ENCODE data around the gene ZNF23.
"Not testable (repeated sequence)": the region's sequence is repeated elsewhere in the genome, so short reads cannot be mapped to it uniquely, and the experiment has no call there.

The ZNF23 gene

GRCh38 chr16:71461686-71462648 lies at the start of gene ZNF23:
Gene ZNF23, minus strand, starts transcription at chr16:71462247. Its CDS starts 5,451 bp downstream, at chr16:71456796.
- Histone ChIP-seq H3K27ac (ENCODE audit: low read depth, low read length) (peak within 1 kb of the TSS; percentile 91), H3K4me3 (ENCODE audit: low read length) (peak within 1 kb of the TSS; percentile 99), H3K27me3 (ENCODE audit: control insufficient read depth, insufficient read depth, low read length) (no peaks in the 10 kb centered on the region), H3K4me1 (ENCODE audit: control insufficient read depth, insufficient read depth, low read length) (peaks cover 6% of the 10 kb centered on the region), H3K36me3 (ENCODE audit: control insufficient read depth, insufficient read depth, low read length) (no peaks in the 10 kb centered on the region), H3K9ac (ENCODE audit: low read length) (peak within 1 kb of the TSS; percentile 96)

- Histone ChIP-seq H3K9ac (ENCODE audit: low read length) (no peak overlapping the region), H3K4me1 (ENCODE audit: control insufficient read depth, insufficient read depth, low read length) (no peaks in the 10 kb centered on the region), H3K4me3 (ENCODE audit: low read length) (no peak overlapping the region), H3K27ac (ENCODE audit: low read depth, low read length) (no peak overlapping the region), H3K36me3 (ENCODE audit: control insufficient read depth, insufficient read depth, low read length) (no peaks in the 10 kb centered on the region), H3K27me3 (ENCODE audit: control insufficient read depth, insufficient read depth, low read length) (no peaks in the 10 kb centered on the region)
Observed at GRCh38 chr16:71507061-71507460, 45.0 kb upstream of the ZNF23 start.

GRCh38 chr16:71504901-71505300 lies 42.9 kb upstream of the ZNF23 start:
- no peak overlapping the region for H3K4me3 ChIP-seq (ENCODE audit: low read length)
- H3K27me3 ChIP-seq (ENCODE audit: control insufficient read depth, insufficient read depth, low read length): no peaks in the 10 kb centered on the region
- no peaks in the 10 kb centered on the region for H3K36me3 ChIP-seq (ENCODE audit: control insufficient read depth, insufficient read depth, low read length)
- no peak overlapping the region for H3K27ac ChIP-seq (ENCODE audit: low read depth, low read length)
- no peak overlapping the region for H3K9ac ChIP-seq (ENCODE audit: low read length)
- no peaks in the 10 kb centered on the region for H3K4me1 ChIP-seq (ENCODE audit: control insufficient read depth, insufficient read depth, low read length)

- H3K27me3 ChIP-seq (ENCODE audit: control insufficient read depth, insufficient read depth, low read length); H3K4me1 ChIP-seq (ENCODE audit: control insufficient read depth, insufficient read depth, low read length); H3K27ac ChIP-seq (ENCODE audit: low read depth, low read length); H3K4me3 ChIP-seq (ENCODE audit: low read length); H3K36me3 ChIP-seq (ENCODE audit: control insufficient read depth, insufficient read depth, low read length); H3K9ac ChIP-seq (ENCODE audit: low read length): not testable (repeated sequence)
Observed at GRCh38 chr16:71504051-71504450, 42.0 kb upstream of the ZNF23 start.

GRCh38 chr16:71501547-71501946 lies 39.5 kb upstream of the ZNF23 start:
- Histone ChIP-seq H3K4me3 (ENCODE audit: low read length) (no peak overlapping the region), H3K9ac (ENCODE audit: low read length) (no peak overlapping the region), H3K4me1 (ENCODE audit: control insufficient read depth, insufficient read depth, low read length) (no peaks in the 10 kb centered on the region), H3K27ac (ENCODE audit: low read depth, low read length) (no peak overlapping the region), H3K27me3 (ENCODE audit: control insufficient read depth, insufficient read depth, low read length) (no peaks in the 10 kb centered on the region), H3K36me3 (ENCODE audit: control insufficient read depth, insufficient read depth, low read length) (no peaks in the 10 kb centered on the region)

GRCh38 chr16:71500964-71501363 lies 38.9 kb upstream of the ZNF23 start:
- no peak overlapping the region for H3K27ac ChIP-seq (ENCODE audit: low read depth, low read length)

GRCh38 chr16:71499775-71500364 lies 37.8 kb upstream of the ZNF23 start:
- H3K4me3 ChIP-seq (ENCODE audit: low read length): no peak overlapping the region
- no peaks in the 10 kb centered on the region for H3K27me3 ChIP-seq (ENCODE audit: control insufficient read depth, insufficient read depth, low read length)
- H3K36me3 ChIP-seq (ENCODE audit: control insufficient read depth, insufficient read depth, low read length): no peaks in the 10 kb centered on the region
- no peak overlapping the region for H3K9ac ChIP-seq (ENCODE audit: low read length)
- H3K27ac ChIP-seq (ENCODE audit: low read depth, low read length): no peak overlapping the region
- H3K4me1 ChIP-seq (ENCODE audit: control insufficient read depth, insufficient read depth, low read length): no peaks in the 10 kb centered on the region

More at GRCh38 chr16:71500964-71501363, 38.9 kb upstream of the ZNF23 start:
- no peaks in the 10 kb centered on the region for H3K36me3 ChIP-seq (ENCODE audit: control insufficient read depth, insufficient read depth, low read length)
- H3K4me3 ChIP-seq (ENCODE audit: low read length): no peak overlapping the region
- H3K27me3 ChIP-seq (ENCODE audit: control insufficient read depth, insufficient read depth, low read length): no peaks in the 10 kb centered on the region
- H3K4me1 ChIP-seq (ENCODE audit: control insufficient read depth, insufficient read depth, low read length): no peaks in the 10 kb centered on the region
- no peak overlapping the region for H3K9ac ChIP-seq (ENCODE audit: low read length)

- Histone ChIP-seq H3K27ac (ENCODE audit: low read depth, low read length) (no peak overlapping the region), H3K4me1 (ENCODE audit: control insufficient read depth, insufficient read depth, low read length) (no peaks in the 10 kb centered on the region), H3K9ac (ENCODE audit: low read length) (no peak overlapping the region), H3K36me3 (ENCODE audit: control insufficient read depth, insufficient read depth, low read length) (no peaks in the 10 kb centered on the region), H3K27me3 (ENCODE audit: control insufficient read depth, insufficient read depth, low read length) (no peaks in the 10 kb centered on the region), H3K4me3 (ENCODE audit: low read length) (no peak overlapping the region)
Observed at GRCh38 chr16:71498031-71498430, 36.0 kb upstream of the ZNF23 start.

- Histone ChIP-seq H3K27ac (ENCODE audit: low read depth, low read length) (no peak overlapping the region), H3K4me3 (ENCODE audit: low read length) (no peak overlapping the region), H3K4me1 (ENCODE audit: control insufficient read depth, insufficient read depth, low read length) (no peaks in the 10 kb centered on the region), H3K9ac (ENCODE audit: low read length) (no peak overlapping the region), H3K27me3 (ENCODE audit: control insufficient read depth, insufficient read depth, low read length) (no peaks in the 10 kb centered on the region), H3K36me3 (ENCODE audit: control insufficient read depth, insufficient read depth, low read length) (no peaks in the 10 kb centered on the region)
Observed at GRCh38 chr16:71493213-71493612, 31.2 kb upstream of the ZNF23 start.

- H3K27me3 ChIP-seq (ENCODE audit: control insufficient read depth, insufficient read depth, low read length): no peaks in the 10 kb centered on the region
- H3K4me3 ChIP-seq (ENCODE audit: low read length): no peak overlapping the region
- no peak overlapping the region for H3K9ac ChIP-seq (ENCODE audit: low read length)
- H3K27ac ChIP-seq (ENCODE audit: low read depth, low read length): no peak overlapping the region
- no peaks in the 10 kb centered on the region for H3K4me1 ChIP-seq (ENCODE audit: control insufficient read depth, insufficient read depth, low read length)
- H3K36me3 ChIP-seq (ENCODE audit: control insufficient read depth, insufficient read depth, low read length): no peaks in the 10 kb centered on the region
Observed at GRCh38 chr16:71492786-71493185, 30.7 kb upstream of the ZNF23 start.

GRCh38 chr16:71491054-71491453 lies 29.0 kb upstream of the ZNF23 start:
- H3K9ac ChIP-seq (ENCODE audit: low read length): no peak overlapping the region
- no peaks in the 10 kb centered on the region for H3K27me3 ChIP-seq (ENCODE audit: control insufficient read depth, insufficient read depth, low read length)
- no peak overlapping the region for H3K4me3 ChIP-seq (ENCODE audit: low read length)
- no peaks in the 10 kb centered on the region for H3K36me3 ChIP-seq (ENCODE audit: control insufficient read depth, insufficient read depth, low read length)
- H3K4me1 ChIP-seq (ENCODE audit: control insufficient read depth, insufficient read depth, low read length): no peaks in the 10 kb centered on the region
- H3K27ac ChIP-seq (ENCODE audit: low read depth, low read length): no peak overlapping the region

GRCh38 chr16:71490361-71490760 lies 28.3 kb upstream of the ZNF23 start:
- Histone ChIP-seq H3K27me3 (ENCODE audit: control insufficient read depth, insufficient read depth, low read length) (no peaks in the 10 kb centered on the region), H3K9ac (ENCODE audit: low read length) (no peak overlapping the region), H3K4me3 (ENCODE audit: low read length) (no peak overlapping the region), H3K36me3 (ENCODE audit: control insufficient read depth, insufficient read depth, low read length) (no peaks in the 10 kb centered on the region), H3K4me1 (ENCODE audit: control insufficient read depth, insufficient read depth, low read length) (no peaks in the 10 kb centered on the region), H3K27ac (ENCODE audit: low read depth, low read length) (no peak overlapping the region)
